Thyroid gland (tissue), 4 donors: ENCODE results near the gene HSPA1L. TPM values are rescaled to one million over a fixed set of nuclear protein-coding genes. Genes with fewer than 3 reads are reported as not detected.
"Not testable (repeated sequence)": the region's sequence is repeated elsewhere in the genome, so short reads cannot be mapped to it uniquely, and the experiment has no call there.

Experiments
- DNase-seq, 2 donors: peaks; one replicate each; pipeline ENCODE4 v3.0.0-alpha.2; 2019
- H3K27ac ChIP-seq, 3 donors: fragments of 200-600 bp; sonication (generic); 1 replicate in 2 of 3; 2 replicates in 1 of 3; pipeline ENCODE4 v1.5.1; 2016 to 2019; ENCODE audit warnings: mild to moderate bottlenecking in 1 of 3, moderate library complexity in 1 of 3
- H3K27me3 ChIP-seq: fragments of 200-600 bp; sonication (generic); one replicate; pipeline ENCODE4 v1.5.1; 2019
- H3K36me3 ChIP-seq, 2 donors: fragments of 200-600 bp; sonication (generic); one replicate each; pipeline ENCODE4 v1.5.1; 2016 to 2019
- H3K4me1 ChIP-seq, 2 donors: fragments of 200-600 bp; sonication (generic); one replicate each; pipeline ENCODE4 v1.5.1; 2017 to 2019
- H3K4me3 ChIP-seq, 3 donors: fragments of 200-600 bp; sonication (generic); replicated peaks in 1 of 3; 1 replicate in 2 of 3; 2 replicates in 1 of 3; pipeline ENCODE4 v1.5.1; 2016; ENCODE audit warnings: mild to moderate bottlenecking in 1 of 3
- H3K9me3 ChIP-seq: fragments of 200-600 bp; sonication (generic); one replicate; pipeline ENCODE4 v1.5.1; 2017
- CTCF ChIP-seq, 6 experiments: fragments of 200-600 bp in 3 of 6; fragments of 450-650 bp in 3 of 6; sonication (generic) in 3 of 6; IDR thresholded peaks; one replicate each; pipeline ENCODE4 v1.5.1; 2016 to 2019; ENCODE audit warnings: antibody characterized with exemption in 6 of 6, mild to moderate bottlenecking in 2 of 6, inconsistent platforms in 1 of 6, moderate library complexity in 1 of 6
- POLR2A ChIP-seq, 2 donors: fragments of 450-650 bp; IDR thresholded peaks; one replicate each; pipeline ENCODE4 v1.6.1; 2017; ENCODE audit warnings: antibody characterized with exemption in 2 of 2, mild to moderate bottlenecking in 2 of 2, moderate library complexity in 1 of 2
- WGBS, 2 donors: methylation state at CpG; one replicate each; pipeline ENCODE4 v1.1.5; 2017; 5-methylcytosine and 5-hydroxymethylcytosine counted together
- intact Hi-C: fragments of 100-400 bp; cut with DNase I; formaldehyde crosslinking; loops from one replicate; pipeline ENCODE4 v1.15.1; 2023
- total RNA-seq, 4 donors: library from RNA; depleted of rRNA; stranded (reverse); fragments of >200 nt; gene quantifications; one replicate each; pipeline ENCODE4 v1.2.3, GENCODE V29; 2016

The HSPA1L gene
- total RNA-seq, 4 donors from 2014 or later, result 3.5 to 4.1 (median 3.9) TPM

GRCh38 chr6:31825553-31825952 is 10.5 kb upstream of the HSPA1L start:
- Histone ChIP-seq H3K9me3 (no peaks in the 10 kb centered on the region), H3K4me1 (peaks cover 50 to 51% of the 10 kb centered on the region in 2 donors), H3K27ac (peak overlapping the region; percentile 99 to 100 (median 99)), H3K27me3 (no peaks in the 10 kb centered on the region), H3K4me3 (no peak overlapping the region), H3K36me3 (no peaks in the 10 kb centered on the region)
- intact Hi-C loops, result no loop called here
- no peak for TF ChIP-seq POLR2A (IDR thresholded peaks at IDR 0.05)
- TF ChIP-seq CTCF (IDR thresholded peaks at IDR 0.05), result no peak
- WGBS, 2 donors, result 61 to 63% methylated on average over 4 of the region's 4 CpGs
- no peak for DNase-seq

- H3K4me3 ChIP-seq, H3K27me3 ChIP-seq, DNase-seq, H3K36me3 ChIP-seq, H3K9me3 ChIP-seq, intact Hi-C loops: not testable (repeated sequence)
- Histone ChIP-seq H3K27ac (peak overlapping the region; percentile 99 to 100 (median 99)), H3K4me1 (peaks cover 59 to 69% of the 10 kb centered on the region in 2 donors)
- 86 to 87% methylated on average over 9 of the region's 9 CpGs for WGBS, 2 donors
These were observed 8.6 kb upstream of the HSPA1L start for GRCh38 chr6:31823592-31824196.

GRCh38 chr6:31822036-31822821 is 7.1 kb upstream of the HSPA1L start:
- 2% methylated on average over 24 to 25 of the region's 25 CpGs for WGBS, 2 donors
- H3K4me3 ChIP-seq, result peak overlapping the region in 2 of 3 donors; percentile 33 to 36
- H3K9me3 ChIP-seq, result no peaks in the 10 kb centered on the region
- no peaks in the 10 kb centered on the region for H3K27me3 ChIP-seq
- no peaks in the 10 kb centered on the region for H3K36me3 ChIP-seq
- peak overlapping the region; percentile 99 to 100 (median 99) for H3K27ac ChIP-seq
- DNase-seq, result peak; percentile 89 to 90
- H3K4me1 ChIP-seq, result peaks cover 59 to 78% of the 10 kb centered on the region in 2 donors
- intact Hi-C loops, result no loop called here
- TF ChIP-seq CTCF (IDR thresholded peaks at IDR 0.05), result no peak
- peak; percentile 47 to 91 for TF ChIP-seq POLR2A (IDR thresholded peaks at IDR 0.05)

GRCh38 chr6:31821301-31822035 is 6.4 kb upstream of the HSPA1L start:
- no peak for TF ChIP-seq POLR2A (IDR thresholded peaks at IDR 0.05)
- TF ChIP-seq CTCF (IDR thresholded peaks at IDR 0.05), result peak in 1 of 6 experiments; percentile 3
- WGBS, 2 donors, result 7% methylated on average over 39 of the region's 39 CpGs
- peak overlapping the region; percentile 99 to 100 (median 99) for H3K27ac ChIP-seq
- H3K4me1 ChIP-seq, result peaks cover 56 to 76% of the 10 kb centered on the region in 2 donors
- peak overlapping the region in 2 of 3 donors; percentile 30 to 33 for H3K4me3 ChIP-seq
- intact Hi-C loops, result no loop called here
- H3K36me3 ChIP-seq, result no peaks in the 10 kb centered on the region
- no peaks in the 10 kb centered on the region for H3K27me3 ChIP-seq
- H3K9me3 ChIP-seq, result no peaks in the 10 kb centered on the region
- DNase-seq, result peak; percentile 65 to 69

- Histone ChIP-seq H3K27ac (peak overlapping the region; percentile 65 to 100 (median 99)), H3K4me1 (peaks cover 46 to 66% of the 10 kb centered on the region in 2 donors)
- H3K9me3 ChIP-seq, intact Hi-C loops, H3K4me3 ChIP-seq, DNase-seq, H3K36me3 ChIP-seq, H3K27me3 ChIP-seq: not testable (repeated sequence)
- 93% methylated on average over 10 of the region's 10 CpGs for WGBS, 2 donors
These were observed 5.3 kb upstream of the HSPA1L start for GRCh38 chr6:31820399-31820798.
